Hindlimb muscle (tissue), 1 donor: Measurements from ENCODE around the gene SLC38A11. TPM values are rescaled to one million over a fixed set of nuclear protein-coding genes. Genes with fewer than 3 reads are reported as not detected.
"Not testable (repeated sequence)": the region's sequence is repeated elsewhere in the genome, so short reads cannot be mapped to it uniquely, and the experiment has no call there.

Experiments used
- DNase-seq: peaks from one replicate; pipeline ENCODE4 v3.0.0-alpha.2; 2013
- polyA plus RNA-seq: library from polyadenylated mRNA; unstranded; fragments of 120-200 nt; gene quantifications from one replicate; pipeline ENCODE4 v1.2.1, GENCODE V29; 2013; ENCODE audit not compliant: insufficient read length

The SLC38A11 gene, protein sequence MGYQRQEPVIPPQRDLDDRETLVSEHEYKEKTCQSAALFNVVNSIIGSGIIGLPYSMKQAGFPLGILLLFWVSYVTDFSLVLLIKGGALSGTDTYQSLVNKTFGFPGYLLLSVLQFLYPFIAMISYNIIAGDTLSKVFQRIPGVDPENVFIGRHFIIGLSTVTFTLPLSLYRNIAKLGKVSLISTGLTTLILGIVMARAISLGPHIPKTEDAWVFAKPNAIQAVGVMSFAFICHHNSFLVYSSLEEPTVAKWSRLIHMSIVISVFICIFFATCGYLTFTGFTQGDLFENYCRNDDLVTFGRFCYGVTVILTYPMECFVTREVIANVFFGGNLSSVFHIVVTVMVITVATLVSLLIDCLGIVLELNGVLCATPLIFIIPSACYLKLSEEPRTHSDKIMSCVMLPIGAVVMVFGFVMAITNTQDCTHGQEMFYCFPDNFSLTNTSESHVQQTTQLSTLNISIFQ
- polyA plus RNA-seq: 0.15 TPM

DNA sequence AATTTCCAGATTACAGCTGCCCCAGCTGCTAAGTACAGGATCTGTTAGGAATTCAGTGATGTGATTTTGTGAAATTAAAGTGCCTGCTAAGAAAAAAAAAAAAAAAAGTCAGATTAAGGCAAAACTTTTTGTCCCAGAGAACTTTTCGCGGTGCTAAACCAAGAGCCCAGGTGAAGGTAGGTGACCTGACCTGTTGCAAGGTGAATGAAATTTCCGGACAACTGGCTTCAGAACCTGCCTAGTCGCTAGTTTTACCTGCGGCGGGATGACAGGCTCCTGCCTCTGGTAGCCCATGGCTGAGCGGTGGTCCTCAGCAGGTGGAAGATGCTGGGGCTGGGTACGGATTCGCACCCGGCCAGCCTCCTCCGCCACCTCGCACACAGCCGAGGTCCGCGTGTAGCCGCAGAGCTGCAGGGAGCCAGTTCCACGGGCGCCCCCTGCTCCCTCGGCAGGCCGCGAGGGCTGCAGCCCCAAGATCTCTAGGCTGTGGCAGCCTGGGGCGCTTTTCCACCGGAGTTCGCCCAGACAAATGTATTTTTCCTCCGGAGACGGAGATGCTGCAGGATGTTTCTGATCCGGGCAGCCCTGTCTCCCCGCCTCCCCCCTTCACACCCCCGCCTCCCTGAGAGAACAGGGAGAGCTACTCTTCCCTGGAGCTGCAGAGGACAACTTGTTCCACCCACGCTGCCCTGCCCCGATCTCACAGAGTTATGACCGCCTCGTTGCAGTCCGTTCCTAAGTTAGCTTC, at the start of gene SLC38A11:
Gene SLC38A11 (minus strand): TSS at position 572 of the 748 bp plus-strand sequence. CDS start 278 bp downstream, at position 294.
- DNase-seq: no peak

DNA sequence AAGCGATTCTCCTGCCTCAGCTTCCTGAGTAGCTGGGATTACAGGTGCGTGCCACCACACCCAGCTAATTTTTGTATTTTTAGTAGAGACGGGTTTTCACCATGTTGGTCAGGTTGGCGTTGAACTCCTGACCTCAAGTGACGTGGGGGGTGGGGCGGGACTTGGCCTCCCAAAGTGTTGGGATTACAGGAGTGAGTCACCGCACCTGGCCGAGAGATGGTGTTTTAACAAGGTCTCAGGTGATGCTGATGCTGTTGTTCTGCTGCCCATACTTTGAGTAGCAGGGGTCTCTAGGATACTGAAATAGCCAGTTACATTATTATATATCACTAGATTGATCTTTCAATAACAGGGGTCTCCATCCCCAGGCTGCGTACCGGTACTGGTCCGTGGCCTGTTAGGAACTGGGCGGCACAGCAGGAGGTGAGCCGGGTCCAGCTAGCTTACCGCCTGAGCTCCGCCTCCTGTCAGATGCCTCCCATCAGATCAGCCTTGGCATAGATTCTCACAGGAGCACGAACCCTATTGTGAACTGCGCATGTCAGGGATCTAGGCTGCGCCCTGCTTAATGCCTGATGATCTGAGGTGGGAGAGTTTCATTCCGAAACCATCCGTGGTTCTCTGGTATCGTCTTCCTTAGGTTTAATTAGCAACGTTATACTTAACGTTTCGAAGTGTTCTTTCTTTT, 48.3 kb upstream of the SLC38A11 start:
- DNase-seq: no peak

DNA sequence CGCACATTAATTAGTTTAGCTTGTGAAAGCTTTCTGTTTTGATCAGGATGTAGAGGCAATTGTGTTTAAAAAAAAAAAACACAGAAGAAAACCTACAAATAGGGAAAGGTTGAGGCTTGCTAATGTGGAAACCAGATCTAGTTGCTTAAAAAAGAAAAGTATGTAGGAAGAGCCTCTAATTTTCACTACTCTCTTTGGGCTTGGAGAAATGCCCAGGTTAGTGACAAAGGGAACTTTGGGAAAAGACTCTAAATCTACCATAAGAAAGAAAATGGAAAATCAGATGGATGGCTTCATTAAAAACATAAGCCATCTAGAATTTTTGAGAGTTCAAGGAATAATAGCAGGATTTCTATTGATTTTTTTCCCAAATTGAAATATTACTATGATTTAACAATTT, 47.3 kb upstream of the SLC38A11 start:
- DNase-seq: peak; percentile 26

DNA sequence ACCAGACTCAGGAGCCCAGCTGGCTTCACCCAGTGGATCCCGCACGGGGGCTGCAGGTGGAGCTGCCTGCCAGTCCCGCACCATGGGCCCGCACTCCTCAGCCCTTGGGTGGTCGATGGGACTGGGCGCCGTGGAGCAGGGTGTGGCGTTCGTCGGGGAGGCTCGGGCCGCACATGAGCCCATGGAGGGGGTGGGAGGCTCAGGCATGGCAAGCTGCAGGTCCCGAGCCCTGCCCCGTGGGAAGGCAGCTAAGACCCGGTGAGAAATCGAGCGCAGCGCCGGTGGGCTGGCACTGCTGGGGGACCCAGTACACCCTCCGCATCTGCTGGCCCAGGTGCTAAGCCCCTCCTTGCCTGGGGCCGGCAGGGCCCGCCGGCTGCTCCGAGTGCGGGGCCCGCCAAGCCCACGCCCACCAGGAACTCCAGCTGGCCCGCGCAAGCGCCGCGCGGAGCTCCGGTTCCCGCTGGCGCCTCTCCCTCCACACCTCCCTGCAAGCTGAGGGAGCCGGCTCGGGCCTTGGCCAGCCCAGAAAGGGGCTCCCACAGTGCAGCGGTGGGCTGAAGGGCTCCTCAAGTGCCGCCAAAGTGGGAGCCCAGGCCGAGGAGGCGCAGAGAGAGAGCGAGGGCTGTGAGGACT, 39.5 kb upstream of the SLC38A11 start:
- DNase-seq: not testable (repeated sequence)

DNA sequence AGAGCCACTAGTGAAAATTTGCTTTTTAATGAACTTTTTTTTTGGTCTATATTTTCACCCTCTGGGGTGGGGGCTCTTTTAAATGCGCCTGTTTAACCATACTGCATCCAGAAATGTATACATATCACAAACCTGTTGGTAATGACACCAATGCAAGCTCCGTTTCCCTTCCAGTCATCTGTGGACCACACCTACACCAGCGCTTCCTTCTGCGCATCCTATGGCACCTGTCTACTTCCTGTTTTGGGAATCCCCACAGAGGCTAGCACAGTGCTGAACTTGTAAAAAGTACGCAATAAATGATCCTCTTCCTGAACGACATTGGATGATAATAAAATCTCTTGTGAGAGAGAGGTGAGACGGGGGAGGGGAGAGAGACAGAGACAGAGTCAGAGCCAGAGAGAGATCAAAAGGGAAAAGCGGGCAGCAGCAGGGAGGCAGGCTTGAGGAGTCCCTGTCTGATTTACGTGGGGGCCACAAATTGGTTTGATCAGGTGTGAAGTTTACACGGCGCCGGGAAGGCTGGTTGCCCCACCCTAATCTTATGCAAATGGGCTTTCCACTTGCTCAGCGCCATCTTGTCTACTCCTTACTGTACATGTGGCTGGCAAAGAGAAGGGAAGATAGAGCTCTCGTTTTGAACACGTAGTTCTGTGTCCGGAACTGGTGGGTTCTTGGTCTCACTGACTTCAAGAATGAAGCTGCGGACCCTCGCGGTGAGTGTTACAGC, 38.1 kb upstream of the SLC38A11 start:
- DNase-seq: no peak

DNA sequence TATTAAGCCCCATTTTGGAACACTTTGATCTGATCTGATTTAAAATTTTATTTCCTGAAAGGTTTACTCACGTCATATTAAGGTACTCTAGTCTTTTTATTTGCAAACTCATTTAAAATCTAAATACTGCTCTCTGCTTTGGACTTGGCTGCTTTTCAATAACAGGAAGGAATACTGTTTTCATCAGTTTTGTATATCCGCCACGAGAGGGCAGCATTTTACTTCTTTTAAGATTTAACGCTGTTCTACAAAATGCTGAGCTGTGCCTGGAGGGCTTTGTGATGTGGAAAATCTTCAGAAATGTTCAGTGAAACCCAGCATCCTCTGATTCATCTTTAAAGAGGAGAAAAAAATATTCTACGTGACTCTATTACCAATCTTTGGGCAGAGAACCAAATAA, 37.5 kb upstream of the SLC38A11 start:
- peak; percentile 80 for DNase-seq

DNA sequence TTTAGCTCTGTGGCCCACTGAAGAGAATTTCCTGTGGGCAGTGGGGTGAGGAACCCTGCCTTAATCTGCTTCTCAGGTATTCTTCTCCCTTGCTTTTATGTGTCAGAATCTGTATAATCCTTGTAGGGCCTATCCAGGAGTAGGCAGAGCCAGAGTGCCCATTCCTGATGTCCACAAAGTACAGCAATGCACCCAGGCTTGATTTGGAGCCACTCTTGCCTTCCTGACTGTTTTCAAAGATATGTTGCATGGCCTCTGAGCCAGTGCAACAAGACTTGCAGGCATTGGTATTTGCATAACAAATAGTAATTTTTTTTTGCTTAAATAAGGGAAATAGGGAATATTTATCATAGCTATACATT, 36.7 kb upstream of the SLC38A11 start:
- not testable (repeated sequence) for DNase-seq

DNA sequence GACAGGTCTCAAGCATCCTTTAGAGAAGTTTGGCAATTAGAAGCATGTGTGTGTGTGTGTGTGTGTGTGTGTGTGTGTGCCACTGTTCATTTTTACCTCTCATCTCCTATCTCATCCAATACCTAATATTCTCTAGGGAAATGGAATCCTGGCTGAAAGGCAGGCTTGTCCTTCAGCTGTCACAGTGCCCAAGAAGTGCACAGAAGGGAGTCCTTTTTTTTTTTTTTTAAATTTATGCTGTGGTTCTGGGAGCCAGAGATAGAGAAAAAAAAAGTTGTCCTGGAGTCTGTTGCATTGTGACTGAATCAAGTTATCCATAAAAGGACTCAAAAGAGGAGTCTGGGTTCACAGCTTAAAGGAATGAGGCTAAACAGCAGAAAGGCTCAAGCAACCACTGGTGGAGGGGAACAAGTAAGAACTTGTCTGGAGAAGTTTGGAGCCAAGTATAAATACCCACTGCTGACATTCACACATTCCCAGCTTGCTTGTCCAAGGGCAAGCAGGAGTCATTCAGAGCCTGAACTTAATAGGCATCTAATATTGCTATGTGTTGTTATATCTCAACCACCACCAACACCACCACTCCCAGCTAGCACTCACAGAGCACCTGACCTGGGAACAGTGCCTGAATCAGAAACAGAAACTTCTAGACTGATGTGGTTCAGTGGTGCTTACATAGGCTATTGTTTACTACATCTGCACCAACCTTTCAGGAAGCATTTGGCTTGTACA, 36.2 kb upstream of the SLC38A11 start:
- not testable (repeated sequence) for DNase-seq

DNA sequence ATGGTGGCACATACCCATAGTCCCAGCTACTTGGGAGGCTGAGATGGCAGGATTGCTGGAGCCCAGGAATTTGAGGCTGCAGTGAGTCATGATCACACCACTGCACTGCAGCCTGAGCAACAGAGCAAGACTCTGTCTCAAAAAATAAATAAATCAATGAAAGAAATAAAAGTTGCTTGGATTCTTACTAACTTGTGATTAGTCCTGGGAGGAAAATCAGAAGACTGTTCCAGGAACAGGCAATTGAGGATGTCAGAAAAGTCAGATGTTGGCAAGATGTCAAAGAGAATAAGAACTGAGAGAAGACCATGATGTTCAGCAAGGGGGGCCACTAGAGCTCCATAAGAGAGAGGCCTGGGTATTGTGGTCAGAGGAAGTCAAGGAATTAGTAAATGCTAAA, 35.6 kb upstream of the SLC38A11 start:
- not testable (repeated sequence) for DNase-seq

DNA sequence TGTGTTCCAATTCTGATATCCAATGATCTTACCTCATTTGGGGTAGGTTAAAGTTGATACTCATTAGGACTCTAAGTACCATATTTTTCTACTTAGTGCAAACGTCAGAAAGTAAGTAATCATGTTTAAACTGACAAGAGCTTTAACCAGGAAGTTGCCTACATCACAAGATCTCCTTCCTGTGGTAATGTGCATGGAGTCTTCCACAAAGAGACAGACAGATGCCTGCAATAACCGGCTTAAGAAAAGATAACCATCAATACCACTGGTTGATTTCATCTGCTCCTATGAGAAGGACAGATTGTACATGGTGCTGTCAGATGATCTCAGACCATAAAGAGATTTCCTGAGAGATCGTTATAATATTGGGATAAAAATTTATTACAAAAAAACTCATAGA, 33.5 kb upstream of the SLC38A11 start:
- DNase-seq: not testable (repeated sequence)

DNA sequence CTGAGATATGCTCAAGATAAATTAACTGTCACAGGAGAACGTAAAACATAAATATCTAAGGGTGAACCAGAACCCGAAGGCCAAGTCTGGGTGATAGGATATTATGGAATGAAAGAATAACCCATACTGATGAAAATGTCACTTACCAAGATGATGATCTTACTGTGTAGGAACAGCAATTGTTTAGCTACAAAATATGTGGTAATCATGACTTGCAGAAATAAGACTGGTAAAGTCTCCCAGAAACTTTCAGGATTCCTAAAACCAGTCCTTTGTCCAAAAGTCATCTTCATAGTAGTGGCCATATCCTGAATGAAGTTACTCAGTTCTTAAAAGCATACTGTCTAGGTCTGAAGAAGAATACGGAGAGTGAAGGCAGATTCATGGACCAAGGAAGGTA, 30.7 kb upstream of the SLC38A11 start:
- not testable (repeated sequence) for DNase-seq

DNA sequence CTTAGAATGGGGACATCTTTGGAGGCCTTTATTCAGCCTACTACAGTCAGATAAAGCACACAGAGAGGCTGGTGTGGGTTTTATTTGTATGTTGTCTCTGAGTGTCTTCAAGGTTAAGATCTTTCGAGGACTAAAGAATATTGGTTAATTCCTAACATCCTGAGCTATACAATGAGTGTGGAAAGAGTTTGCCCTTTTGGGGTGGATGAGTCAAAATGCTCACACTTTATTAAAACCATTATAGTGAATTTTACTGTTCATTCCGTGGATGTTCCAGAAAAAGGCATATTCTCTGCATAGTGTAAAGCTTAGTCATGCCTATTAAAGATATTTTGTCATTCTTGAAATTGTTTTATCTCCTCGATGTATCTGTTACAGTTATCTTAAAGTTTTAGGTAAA, 29.1 kb upstream of the SLC38A11 start:
- no peak for DNase-seq

DNA sequence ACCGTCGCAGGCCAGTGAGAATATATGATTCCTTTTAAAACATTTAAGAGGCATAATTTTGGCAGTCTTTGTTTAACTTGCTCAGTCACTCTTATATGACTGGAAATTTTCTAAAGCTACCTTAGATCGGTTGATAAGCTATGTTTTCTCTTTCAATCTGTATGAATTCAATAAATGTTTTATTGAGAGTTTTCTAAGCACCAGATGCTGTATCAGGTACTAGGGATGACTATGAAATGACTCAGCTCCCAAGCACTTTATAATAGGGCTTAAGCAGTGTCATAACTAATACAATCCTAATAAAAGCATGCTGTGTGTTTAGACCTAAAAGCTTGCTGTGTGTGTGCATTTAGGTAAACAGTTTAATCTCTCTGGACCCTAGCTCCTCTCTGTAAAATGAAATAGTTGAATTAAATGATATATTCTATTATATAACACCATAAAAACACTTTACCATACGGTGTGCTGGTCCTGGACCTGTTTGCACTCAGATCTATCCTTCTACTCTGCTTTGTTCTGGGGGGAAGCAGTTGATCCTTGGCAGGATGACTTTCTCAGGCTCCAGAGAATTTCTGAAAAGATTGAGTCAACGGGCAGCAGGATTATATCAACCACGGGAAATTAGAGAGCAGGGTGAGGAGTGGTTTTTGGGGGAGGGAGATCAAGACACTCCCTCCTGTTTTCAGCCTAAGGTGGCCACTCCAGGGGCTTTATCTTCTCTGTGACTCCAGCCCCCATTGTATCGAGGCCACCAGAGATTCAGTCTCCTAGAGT, 26.1 kb upstream of the SLC38A11 start:
- no peak for DNase-seq

DNA sequence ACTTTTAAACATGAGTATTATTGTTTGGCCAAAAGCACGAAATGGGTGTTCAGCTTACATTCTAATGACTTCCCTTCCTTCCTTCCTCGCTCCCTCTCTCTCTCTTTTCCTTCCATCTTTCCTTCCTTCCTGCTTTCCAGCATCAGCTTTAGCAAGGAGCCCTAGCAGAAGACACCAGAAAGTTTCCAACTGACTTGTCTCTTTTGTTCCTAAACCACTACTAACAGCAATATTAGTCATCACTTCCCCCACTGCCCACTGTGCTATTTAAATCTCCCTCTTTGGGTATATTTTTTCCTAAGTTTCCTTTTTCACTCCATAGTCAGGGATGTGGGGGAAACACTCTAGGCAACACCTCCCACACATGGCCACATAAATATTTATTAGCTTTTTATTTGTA, 25.4 kb upstream of the SLC38A11 start:
- DNase-seq: not testable (repeated sequence)

DNA sequence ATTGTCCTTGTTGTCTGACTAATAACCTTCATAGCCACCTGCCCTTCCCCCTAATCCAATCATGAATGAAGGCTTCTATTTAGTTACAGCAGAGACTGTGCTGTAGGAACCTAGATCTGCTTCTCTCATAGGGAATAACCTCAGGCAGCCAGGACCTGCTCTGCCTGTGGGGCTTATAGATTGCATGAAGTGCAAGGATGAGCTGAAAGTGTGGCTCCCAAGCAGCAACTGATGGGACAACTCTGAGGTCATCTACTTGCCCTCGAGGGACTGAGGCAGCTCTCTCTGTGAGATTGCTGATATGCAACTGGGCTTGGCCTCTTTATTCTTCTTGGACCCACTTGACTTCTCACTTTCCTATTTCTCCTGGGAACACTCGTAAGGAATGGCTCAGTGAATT, 23.8 kb upstream of the SLC38A11 start:
- no peak for DNase-seq

DNA sequence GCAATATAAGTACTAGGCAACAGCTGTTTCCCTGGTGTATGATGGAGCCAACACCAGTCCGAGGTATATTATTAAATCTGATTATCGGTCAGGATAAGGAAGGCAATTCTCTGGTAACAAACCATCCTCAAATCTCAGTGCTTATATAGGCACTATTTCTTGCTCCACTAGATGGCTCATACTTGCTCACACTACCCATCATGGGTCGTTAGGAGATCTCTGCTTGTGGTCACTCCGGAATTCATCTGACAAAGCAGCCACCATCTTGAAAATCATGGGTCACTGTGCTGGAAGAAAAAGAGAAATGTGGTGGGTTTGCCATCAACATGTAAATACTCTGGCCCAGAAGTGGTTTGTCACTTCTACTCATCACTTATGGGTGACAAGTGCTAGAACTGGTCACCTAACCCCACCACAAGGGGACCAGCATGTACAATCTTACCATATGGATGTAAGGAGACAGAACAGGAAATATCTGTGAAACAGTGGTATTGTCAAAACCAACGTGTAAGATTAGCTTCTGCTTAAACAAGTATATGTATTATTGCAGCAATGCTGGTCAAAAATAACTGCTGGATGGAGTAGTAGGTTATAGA, 21.6 kb upstream of the SLC38A11 start:
- not testable (repeated sequence) for DNase-seq

DNA sequence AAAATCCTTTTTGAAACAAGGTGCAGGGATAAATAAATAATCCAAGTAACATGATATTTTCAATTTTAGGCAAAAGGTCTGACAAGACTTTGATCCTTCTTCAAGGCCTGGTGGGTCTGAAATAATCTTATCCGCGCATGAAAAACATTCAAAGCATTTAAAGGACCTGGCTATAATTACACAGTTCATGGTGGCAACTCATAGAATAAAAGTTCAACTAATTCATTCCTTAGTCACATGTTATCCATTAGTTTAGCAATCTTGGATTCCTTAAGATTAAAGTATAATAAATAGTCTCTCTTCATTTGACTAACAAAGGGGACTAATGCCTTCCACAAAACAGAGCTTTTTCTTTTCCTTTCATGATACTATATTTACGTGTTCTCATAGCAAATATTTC, 21.0 kb upstream of the SLC38A11 start:
- DNase-seq: no peak

DNA sequence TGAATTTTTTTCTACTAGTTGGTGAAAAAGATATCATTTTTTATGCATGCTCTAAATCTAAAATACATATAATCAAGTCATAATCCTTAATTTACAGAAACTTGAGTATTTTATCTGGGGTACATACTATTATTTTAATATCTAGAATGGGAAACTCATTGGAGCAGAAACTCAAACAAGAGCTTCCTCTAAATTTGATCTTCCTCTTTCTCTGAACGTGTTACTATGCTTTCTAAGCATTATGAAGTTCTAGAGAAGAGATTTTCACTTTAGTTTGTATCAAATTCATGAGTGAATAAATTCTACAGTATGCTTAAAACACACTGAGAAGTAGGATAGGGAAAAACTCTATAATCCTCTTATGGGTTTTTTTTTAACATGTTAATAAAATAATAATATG, 20.6 kb upstream of the SLC38A11 start:
- no peak for DNase-seq

DNA sequence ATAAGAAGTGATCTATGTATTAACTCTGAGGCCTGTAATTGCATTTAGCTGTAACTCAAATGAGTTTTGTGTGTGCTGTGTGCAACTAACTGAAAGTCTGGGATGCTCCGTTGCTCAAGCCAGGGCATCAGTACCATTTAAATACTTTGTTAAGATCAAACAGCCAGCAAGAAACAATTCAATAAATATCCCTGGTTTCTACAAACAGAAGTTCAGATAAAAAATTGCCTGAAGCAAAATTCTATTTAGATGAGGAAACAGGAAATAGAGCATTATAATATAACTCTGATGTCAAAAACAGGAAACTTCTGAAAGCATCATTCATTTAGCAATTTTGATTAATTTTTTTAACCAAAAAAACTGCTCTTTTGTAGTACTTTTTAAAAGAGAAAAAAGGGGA, 18.9 kb upstream of the SLC38A11 start:
- DNase-seq: no peak

DNA sequence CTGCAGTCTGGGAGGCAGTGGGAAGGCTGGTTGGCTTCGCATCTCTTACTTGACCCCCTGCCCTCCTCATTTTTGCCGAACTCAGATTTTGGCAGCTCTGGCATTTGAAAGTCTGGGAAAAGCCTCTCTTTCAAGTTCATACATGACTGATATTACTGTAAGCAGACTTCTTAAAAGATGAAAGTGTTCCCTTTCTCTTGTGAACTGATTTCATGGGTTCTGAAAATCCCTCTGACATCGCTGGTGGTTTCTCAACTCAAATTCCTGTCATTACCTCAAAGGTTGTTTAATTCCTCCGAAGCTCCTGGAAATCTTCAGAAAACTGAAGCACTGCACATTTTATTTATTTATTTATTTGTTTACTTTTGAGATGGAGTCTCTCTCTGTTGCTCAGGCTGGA, 16.9 kb upstream of the SLC38A11 start:
- no peak for DNase-seq
